ENCODE measurements around the gene KLHL22. TPM values are rescaled to one million over a fixed set of nuclear protein-coding genes. Genes with fewer than 3 reads are reported as not detected.
"Not testable (repeated sequence)": the region's sequence is repeated elsewhere in the genome, so short reads cannot be mapped to it uniquely, and the experiment has no call there.

The KLHL22 gene, protein sequence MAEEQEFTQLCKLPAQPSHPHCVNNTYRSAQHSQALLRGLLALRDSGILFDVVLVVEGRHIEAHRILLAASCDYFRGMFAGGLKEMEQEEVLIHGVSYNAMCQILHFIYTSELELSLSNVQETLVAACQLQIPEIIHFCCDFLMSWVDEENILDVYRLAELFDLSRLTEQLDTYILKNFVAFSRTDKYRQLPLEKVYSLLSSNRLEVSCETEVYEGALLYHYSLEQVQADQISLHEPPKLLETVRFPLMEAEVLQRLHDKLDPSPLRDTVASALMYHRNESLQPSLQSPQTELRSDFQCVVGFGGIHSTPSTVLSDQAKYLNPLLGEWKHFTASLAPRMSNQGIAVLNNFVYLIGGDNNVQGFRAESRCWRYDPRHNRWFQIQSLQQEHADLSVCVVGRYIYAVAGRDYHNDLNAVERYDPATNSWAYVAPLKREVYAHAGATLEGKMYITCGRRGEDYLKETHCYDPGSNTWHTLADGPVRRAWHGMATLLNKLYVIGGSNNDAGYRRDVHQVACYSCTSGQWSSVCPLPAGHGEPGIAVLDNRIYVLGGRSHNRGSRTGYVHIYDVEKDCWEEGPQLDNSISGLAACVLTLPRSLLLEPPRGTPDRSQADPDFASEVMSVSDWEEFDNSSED
- 26.5 and 28.1 TPM in 2 replicates for total RNA-seq (2022)
- Bru-seq, nascent RNA: percentile 60 among the genes with signal in this experiment
- percentile 70 among the genes with signal in this experiment for BruChase-seq, experiment 1, labeled RNA remaining after a 6-hour chase
- BruChase-seq, experiment 2, labeled RNA remaining after a 2-hour chase: percentile 75 among the genes with signal in this experiment
- long read RNA-seq, partial matches to known transcripts: 1 of 10 reads
- long read RNA-seq, other reads (novel, unspliced or antisense): 7 of 10 reads

DNA sequence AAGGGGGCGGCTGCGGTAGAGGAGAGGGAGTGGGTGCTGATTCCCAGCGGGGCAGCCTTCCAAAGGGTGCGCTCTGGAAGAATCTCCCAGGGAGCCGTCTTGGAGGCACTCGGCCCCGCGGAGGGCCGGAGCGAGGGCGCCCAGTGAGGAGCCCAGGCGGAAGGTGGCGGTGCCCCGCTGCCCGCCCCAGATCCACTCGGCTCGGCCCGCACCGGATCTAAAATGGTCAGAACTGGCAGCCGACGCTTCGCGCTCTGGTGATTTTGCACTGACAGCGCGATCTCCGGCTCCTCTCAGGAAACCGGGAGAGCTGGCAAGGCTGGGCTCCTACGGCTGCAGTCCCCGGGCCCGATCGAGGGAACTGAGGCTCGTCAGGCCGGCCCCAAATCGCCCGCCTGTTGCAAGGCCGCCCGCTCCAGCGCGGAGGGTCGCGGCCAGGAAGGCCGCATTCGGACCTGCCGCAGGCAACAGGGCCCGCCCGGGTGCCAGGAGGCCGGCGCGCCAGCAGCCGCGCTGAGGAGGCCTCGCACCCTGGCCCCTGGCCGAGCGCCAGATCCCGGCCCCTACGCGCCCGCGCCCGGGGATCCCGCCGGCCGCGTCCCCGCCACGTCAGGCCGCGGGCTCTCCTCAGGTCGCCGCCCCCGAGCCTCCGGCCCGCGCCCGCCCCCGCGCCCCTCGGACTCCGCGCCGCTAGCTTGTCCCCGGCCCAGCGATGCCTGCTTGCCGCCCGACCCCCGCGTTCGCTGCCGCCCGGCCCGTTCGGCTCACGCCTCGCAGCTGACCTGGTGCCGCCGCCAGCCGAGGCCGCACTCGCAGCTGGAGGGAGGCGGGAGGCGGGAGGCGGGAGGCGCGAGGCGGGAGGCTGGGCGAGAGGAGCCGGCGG, at the start of gene KLHL22:
Gene KLHL22 (minus strand): TSS at position 818 of the 883 bp plus-strand sequence. CDS start 6,584 bp downstream, outside the sequence.
- H3K4me1 Mint-ChIP-seq (ENCODE audit: low read depth, unreplicated experiment): no peaks in the 10 kb centered on the region
- no peaks in the 10 kb centered on the region for H3K27me3 Mint-ChIP-seq (ENCODE audit: unreplicated experiment)
- no peaks in the 10 kb centered on the region for H3K9me3 Mint-ChIP-seq (ENCODE audit: low read depth, unreplicated experiment)
- DNase-seq: peak; percentile 17
- BruUV-seq (replicated peaks): no TSS peak
- TF ChIP-seq, protein P1, sequence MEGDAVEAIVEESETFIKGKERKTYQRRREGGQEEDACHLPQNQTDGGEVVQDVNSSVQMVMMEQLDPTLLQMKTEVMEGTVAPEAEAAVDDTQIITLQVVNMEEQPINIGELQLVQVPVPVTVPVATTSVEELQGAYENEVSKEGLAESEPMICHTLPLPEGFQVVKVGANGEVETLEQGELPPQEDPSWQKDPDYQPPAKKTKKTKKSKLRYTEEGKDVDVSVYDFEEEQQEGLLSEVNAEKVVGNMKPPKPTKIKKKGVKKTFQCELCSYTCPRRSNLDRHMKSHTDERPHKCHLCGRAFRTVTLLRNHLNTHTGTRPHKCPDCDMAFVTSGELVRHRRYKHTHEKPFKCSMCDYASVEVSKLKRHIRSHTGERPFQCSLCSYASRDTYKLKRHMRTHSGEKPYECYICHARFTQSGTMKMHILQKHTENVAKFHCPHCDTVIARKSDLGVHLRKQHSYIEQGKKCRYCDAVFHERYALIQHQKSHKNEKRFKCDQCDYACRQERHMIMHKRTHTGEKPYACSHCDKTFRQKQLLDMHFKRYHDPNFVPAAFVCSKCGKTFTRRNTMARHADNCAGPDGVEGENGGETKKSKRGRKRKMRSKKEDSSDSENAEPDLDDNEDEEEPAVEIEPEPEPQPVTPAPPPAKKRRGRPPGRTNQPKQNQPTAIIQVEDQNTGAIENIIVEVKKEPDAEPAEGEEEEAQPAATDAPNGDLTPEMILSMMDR (IDR thresholded peaks at IDR 0.05; ENCODE audit: unreplicated experiment): no peak
- H3K27ac Mint-ChIP-seq (ENCODE audit: unreplicated experiment): peak within 1 kb of the TSS; percentile 89
- CTCF ChIA-PET: interaction anchor here (1.0 kb wide), 1 partner anchor 74 kb away, joined by 3 read pairs; no protein-coding TSS in a partner anchor
- H3K36me3 Mint-ChIP-seq (ENCODE audit: insufficient read depth, unreplicated experiment): peaks cover 21% of the 10 kb centered on the region
- intact Hi-C loops (cut with micrococcal nuclease; ENCODE audit: unreplicated experiment): no loop called here
- H3K4me3 Mint-ChIP-seq (ENCODE audit: low read depth, unreplicated experiment): peak within 1 kb of the TSS; percentile 83

DNA sequence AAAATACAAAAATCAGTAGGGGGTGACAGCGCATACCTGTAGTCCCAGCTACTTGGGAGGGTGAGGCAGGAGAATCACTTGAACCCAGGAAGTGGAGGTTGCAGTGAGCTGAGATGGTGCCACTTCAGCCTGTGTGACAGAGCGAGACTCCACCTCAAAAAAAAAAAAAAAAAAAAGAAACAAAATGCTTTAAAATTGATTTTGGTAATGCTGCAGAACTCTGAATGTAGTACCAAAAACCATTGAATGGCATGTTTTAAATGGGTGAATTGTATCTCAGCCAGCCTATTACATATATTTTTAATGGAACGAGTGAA, 49.7 kb upstream of the KLHL22 start:
- H3K4me1 Mint-ChIP-seq (ENCODE audit: low read depth, unreplicated experiment); DNase-seq; H3K27ac Mint-ChIP-seq (ENCODE audit: unreplicated experiment); intact Hi-C loops (cut with micrococcal nuclease; ENCODE audit: unreplicated experiment); H3K9me3 Mint-ChIP-seq (ENCODE audit: low read depth, unreplicated experiment); H3K27me3 Mint-ChIP-seq (ENCODE audit: unreplicated experiment); BruUV-seq (replicated peaks); CTCF ChIA-PET; H3K4me3 Mint-ChIP-seq (ENCODE audit: low read depth, unreplicated experiment): not testable (repeated sequence)
- peaks cover 44% of the 10 kb centered on the region for H3K36me3 Mint-ChIP-seq (ENCODE audit: insufficient read depth, unreplicated experiment)

DNA sequence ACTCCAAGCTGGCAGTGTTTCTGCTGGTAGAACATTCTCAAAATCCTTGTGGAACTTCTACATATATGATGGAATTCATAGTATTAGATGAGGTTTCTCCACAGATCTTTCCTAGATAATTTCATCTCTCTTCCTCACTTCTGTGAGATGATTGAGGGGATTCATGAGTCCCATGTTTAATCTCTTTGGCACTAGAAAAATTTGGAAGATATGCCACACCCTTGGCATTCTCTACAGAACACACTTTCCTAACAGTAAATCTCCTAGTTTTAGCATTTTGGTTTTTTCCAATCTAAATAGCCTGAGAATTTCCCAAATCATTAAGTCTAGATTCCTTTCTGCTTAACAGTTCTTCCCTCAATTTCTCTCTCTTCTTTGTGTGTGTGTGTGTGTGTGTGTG, 47.1 kb upstream of the KLHL22 start:
- CTCF ChIA-PET: no interaction called here
- Mint-ChIP-seq H3K4me3 (ENCODE audit: low read depth, unreplicated experiment) (no peak overlapping the region), H3K27ac (ENCODE audit: unreplicated experiment) (no peak overlapping the region)

DNA sequence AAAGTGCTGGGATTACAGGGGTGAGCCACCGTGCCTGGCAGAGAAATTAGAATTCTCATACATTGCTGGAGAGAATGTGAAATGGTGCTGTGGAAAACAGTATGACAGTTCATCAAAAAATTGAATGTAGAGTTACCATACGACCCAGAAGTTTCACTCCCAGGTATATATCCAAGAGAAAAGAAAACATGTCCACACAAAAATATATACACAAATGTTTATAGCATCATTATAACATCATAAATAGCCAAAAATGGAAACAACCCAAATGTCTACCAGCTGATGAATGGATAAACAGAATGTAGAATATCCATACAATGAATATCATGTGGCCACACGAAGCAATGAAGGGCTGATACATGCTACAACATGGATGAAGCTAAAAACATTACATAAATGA, 46.5 kb upstream of the KLHL22 start:
- CTCF ChIA-PET: no interaction called here
- DNase-seq: no peak
- no TSS peak for BruUV-seq (replicated peaks)
- TF ChIP-seq, protein P1 (IDR thresholded peaks at IDR 0.05; ENCODE audit: unreplicated experiment): no peak
- Mint-ChIP-seq H3K36me3 (ENCODE audit: insufficient read depth, unreplicated experiment) (peaks cover 54% of the 10 kb centered on the region), H3K27ac (ENCODE audit: unreplicated experiment) (no peak overlapping the region), H3K4me1 (ENCODE audit: low read depth, unreplicated experiment) (no peaks in the 10 kb centered on the region), H3K4me3 (ENCODE audit: low read depth, unreplicated experiment) (no peak overlapping the region), H3K27me3 (ENCODE audit: unreplicated experiment) (no peaks in the 10 kb centered on the region), H3K9me3 (ENCODE audit: low read depth, unreplicated experiment) (no peaks in the 10 kb centered on the region)
- intact Hi-C loops (cut with micrococcal nuclease; ENCODE audit: unreplicated experiment): no loop called here

More for the DNA sequence above, 47.1 kb upstream of the KLHL22 start:
- intact Hi-C loops (cut with micrococcal nuclease; ENCODE audit: unreplicated experiment): no loop called here
- Mint-ChIP-seq H3K9me3 (ENCODE audit: low read depth, unreplicated experiment) (no peaks in the 10 kb centered on the region), H3K27me3 (ENCODE audit: unreplicated experiment) (no peaks in the 10 kb centered on the region), H3K36me3 (ENCODE audit: insufficient read depth, unreplicated experiment) (peaks cover 50% of the 10 kb centered on the region), H3K4me1 (ENCODE audit: low read depth, unreplicated experiment) (no peaks in the 10 kb centered on the region)
- no TSS peak for BruUV-seq (replicated peaks)
- DNase-seq: no peak
- TF ChIP-seq, protein P1 (IDR thresholded peaks at IDR 0.05; ENCODE audit: unreplicated experiment): no peak

DNA sequence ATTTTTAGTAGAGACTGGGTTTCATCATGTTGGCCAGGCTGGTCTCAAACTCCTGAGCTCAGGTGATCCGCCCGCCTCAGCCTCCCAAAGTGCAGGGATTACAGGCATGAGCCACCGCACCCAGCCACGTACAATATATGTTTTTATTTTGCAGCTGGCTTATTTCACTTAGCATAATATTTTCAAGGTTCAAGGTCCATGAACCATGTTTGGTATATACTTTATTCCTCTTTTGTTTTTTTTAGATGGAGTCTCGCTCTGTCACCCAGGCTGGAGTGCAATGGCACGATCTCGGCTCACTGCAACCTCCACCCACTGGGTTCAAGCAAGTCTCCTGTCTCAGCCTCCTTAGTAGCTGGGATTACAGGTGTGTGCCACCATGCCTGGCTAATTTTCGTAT, 43.3 kb upstream of the KLHL22 start:
- H3K4me1 Mint-ChIP-seq (ENCODE audit: low read depth, unreplicated experiment); H3K4me3 Mint-ChIP-seq (ENCODE audit: low read depth, unreplicated experiment); H3K9me3 Mint-ChIP-seq (ENCODE audit: low read depth, unreplicated experiment); DNase-seq; H3K27me3 Mint-ChIP-seq (ENCODE audit: unreplicated experiment); BruUV-seq (replicated peaks); intact Hi-C loops (cut with micrococcal nuclease; ENCODE audit: unreplicated experiment); CTCF ChIA-PET; H3K27ac Mint-ChIP-seq (ENCODE audit: unreplicated experiment): not testable (repeated sequence)
- H3K36me3 Mint-ChIP-seq (ENCODE audit: insufficient read depth, unreplicated experiment): peaks cover 63% of the 10 kb centered on the region
